ENCODE data around the gene GATA5. TPM values are rescaled to one million over a fixed set of nuclear protein-coding genes. Genes with fewer than 3 reads are reported as not detected.

GATA5 gene
- total RNA-seq, 2 experiments from 2014 or later = not detected

DNA sequence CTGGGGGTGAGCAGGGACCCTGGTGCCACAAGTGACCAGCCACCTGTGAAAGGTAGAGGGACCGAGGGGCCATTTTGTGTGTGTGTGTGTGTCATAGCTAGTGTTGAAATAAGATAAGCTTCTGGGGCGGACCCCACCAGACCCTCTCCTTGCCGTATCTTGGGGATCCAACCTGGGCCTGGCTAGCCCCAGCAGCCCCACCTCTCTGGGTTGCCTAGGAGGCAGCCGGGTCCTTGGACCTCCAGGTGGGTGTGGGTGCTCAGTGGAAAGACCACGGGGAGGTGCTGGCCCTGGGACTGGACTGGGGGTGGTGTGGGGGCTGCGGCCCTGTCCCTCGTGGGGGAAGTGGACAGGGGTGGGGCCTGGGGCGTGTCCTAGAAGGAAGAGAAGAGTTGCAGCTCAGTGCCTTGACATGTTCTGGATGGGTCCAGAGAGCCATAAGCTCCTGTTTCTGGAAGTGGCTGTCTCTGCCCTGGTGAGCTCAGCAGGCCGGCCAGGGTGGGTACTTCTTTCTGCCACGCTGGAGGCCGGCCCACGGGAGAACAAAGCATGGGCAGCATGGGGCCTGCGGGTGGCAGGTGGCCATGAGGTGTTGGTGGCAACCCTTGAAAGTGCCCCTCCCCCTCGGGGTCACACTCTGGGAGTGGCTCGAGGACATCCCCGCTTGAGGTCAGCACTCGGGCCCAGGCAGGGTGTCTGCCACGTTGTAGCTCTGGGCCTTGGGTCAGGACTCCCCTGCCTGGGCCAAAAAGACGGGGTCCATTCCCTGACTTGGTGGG lies 56.9 kb downstream of the GATA5 start:
- H3K36me3 Mint-ChIP-seq = no peaks in the 10 kb centered on the region
- no peak overlapping the region for H3K4me3 Mint-ChIP-seq
- no peak overlapping the region for H3K27ac Mint-ChIP-seq

GRCh38 chr20:62417981-62418708 lies 57.6 kb downstream of the GATA5 start:
- Mint-ChIP-seq H3K27ac (no peak overlapping the region), H3K9me3 (no peaks in the 10 kb centered on the region), H3K4me3 (no peak overlapping the region), H3K36me3 (no peaks in the 10 kb centered on the region), H3K27me3 (no peaks in the 10 kb centered on the region), H3K4me1 (no peaks in the 10 kb centered on the region)
- no peak for DNase-seq

More for the DNA sequence above, 56.9 kb downstream of the GATA5 start:
- no peak for DNase-seq
- no peaks in the 10 kb centered on the region for H3K4me1 Mint-ChIP-seq
- H3K9me3 Mint-ChIP-seq = no peaks in the 10 kb centered on the region
- H3K27me3 Mint-ChIP-seq = no peaks in the 10 kb centered on the region

- no peaks in the 10 kb centered on the region for H3K27me3 Mint-ChIP-seq
- DNase-seq = no peak
- no peaks in the 10 kb centered on the region for H3K9me3 Mint-ChIP-seq
- H3K27ac Mint-ChIP-seq = no peak overlapping the region
- no peak overlapping the region for H3K4me3 Mint-ChIP-seq
- H3K36me3 Mint-ChIP-seq = no peaks in the 10 kb centered on the region
- no peaks in the 10 kb centered on the region for H3K4me1 Mint-ChIP-seq
These were observed 58.9 kb downstream of the GATA5 start for GRCh38 chr20:62416651-62417637.

DNA sequence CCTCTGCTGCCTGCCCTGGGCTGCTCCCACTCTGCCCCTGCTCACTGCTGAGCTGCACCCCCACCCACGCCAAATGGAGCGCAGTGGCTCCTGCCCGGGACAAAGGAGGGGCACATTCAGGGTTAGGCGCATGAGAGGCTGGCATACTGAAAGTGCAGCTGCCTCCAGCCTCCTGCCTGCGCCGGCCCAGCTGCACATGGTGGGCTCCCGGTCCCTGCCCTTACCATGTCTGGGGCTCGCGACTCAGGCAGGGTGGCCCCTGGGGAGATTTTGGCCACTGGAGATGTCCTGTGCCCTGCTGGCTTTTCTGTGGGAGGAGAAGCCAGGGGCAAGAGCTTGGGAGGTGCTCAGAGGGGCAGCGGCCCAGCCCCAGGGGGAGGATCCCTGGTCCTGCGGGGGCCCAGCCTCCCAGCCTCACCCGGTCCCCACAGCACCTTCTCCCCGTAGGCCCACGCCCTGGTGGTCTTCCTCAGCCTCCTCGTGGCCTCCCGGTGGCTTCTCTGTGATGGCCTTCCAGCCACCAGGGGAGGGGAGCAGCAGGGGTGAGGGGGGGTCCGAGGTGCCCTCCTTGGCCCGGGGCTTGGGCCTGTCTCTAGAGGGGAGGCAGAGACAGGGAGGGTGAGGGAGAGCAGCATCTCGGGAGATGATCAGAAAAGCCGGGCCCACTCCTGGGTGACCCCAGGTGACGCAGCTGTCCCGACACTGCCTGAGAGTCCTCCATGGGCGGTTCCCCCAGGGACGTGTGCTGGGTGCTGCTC lies 60.3 kb downstream of the GATA5 start:
- no peak overlapping the region for H3K4me3 Mint-ChIP-seq
- H3K4me1 Mint-ChIP-seq = no peaks in the 10 kb centered on the region
- H3K36me3 Mint-ChIP-seq = no peaks in the 10 kb centered on the region
- no peak for DNase-seq
- no peak overlapping the region for H3K27ac Mint-ChIP-seq
- H3K9me3 Mint-ChIP-seq = no peaks in the 10 kb centered on the region
- H3K27me3 Mint-ChIP-seq = no peaks in the 10 kb centered on the region

DNA sequence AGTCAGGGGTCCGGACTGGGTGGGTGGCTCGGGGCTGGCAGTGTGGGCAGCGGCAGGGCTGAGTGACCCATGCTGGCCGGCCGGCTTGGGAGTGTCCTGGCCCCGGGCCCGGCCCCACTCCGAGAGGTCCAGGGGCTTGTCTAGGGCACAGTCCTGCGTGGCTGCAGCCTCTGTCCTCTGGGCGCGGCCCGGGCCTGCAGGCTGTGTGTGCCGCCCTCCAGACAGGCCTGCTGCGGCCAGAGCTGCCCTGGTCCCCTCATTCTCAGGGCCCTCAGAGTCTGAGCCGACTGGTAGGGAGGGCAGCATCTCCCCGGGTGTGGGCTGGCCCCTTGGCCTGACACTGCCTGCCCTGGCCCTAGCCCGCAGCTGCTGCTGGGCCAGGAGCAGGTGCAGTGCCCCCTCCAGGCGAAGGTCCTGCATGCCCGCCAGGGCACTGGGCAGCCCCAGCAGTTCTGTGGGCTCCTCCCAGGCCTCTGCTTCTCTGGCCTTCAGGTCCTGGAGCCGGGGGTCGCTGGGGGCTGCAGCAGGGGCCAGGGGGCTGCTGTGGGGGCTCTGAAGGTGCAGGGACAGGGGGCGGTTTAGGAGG lies 61.8 kb downstream of the GATA5 start:
- Mint-ChIP-seq H3K9me3 (no peaks in the 10 kb centered on the region), H3K4me1 (peaks cover 4% of the 10 kb centered on the region), H3K4me3 (no peak overlapping the region), H3K27me3 (no peaks in the 10 kb centered on the region), H3K27ac (no peak overlapping the region), H3K36me3 (no peaks in the 10 kb centered on the region)
- DNase-seq = no peak

Other genes with a start within 250 kb of the GATA5 start
- gene OSBPL2, start 237.5 kb downstream of the GATA5 start, total RNA-seq = 10 to 100 TPM; 19.2 to 20.4 TPM
- gene ADRM1, start 173.0 kb downstream of the GATA5 start, total RNA-seq = 100 to 1,000 TPM; 136 to 139 TPM
- under 1 TPM; 0.38 to 0.91 TPM for gene LAMA5, start 108.7 kb downstream of the GATA5 start, total RNA-seq
- gene RPS21, start 88.9 kb downstream of the GATA5 start, total RNA-seq = 1,000 to 10,000 TPM; 2,242 to 2,482 TPM
- gene CABLES2, start 68.7 kb downstream of the GATA5 start, total RNA-seq = 1 to 10 TPM; 4.9 to 5.3 TPM
- gene RBBP8NL, start 48.5 kb downstream of the GATA5 start, total RNA-seq = not detected
- 10 to 100 TPM; 55.0 to 56.9 TPM for gene SLCO4A1, start 166.5 kb upstream of the GATA5 start, total RNA-seq
- not detected for gene NTSR1, start 232.8 kb upstream of the GATA5 start, total RNA-seq